ENCODE results near the gene DAND5. TPM values are rescaled to one million over a fixed set of nuclear protein-coding genes. Genes with fewer than 3 reads are reported as not detected.

Gene DAND5
- total and polyA plus RNA-seq, 2 donors (not counting 1 experiment from before 2014, with no cell fraction given), result not detected

- Histone ChIP-seq H3K79me2 (ENCODE audit: control insufficient read depth, insufficient read depth, low read length) (no peaks in the 10 kb centered on the region), H3K9ac (ENCODE audit: low read length) (no peak overlapping the region), H3K4me1 (ENCODE audit: control insufficient read depth in 2 of 2, insufficient read depth in 2 of 2, low read length in 2 of 2) (peaks cover 10 to 11% of the 10 kb centered on the region in 2 donors), H4K20me1 (ENCODE audit: control insufficient read depth, insufficient read depth, low read length, poor library complexity, severe bottlenecking) (no peaks in the 10 kb centered on the region), H3K9me3 (ENCODE audit: control extremely low read depth in 1 of 3, control insufficient read depth in 2 of 3, insufficient read depth in 1 of 3, low read length in 2 of 3) (peaks cover 0 to 2% (median 0%) of the 10 kb centered on the region in 3 donors), H3K36me3 (replicated peaks in 1 of 2; ENCODE audit: control extremely low read depth in 1 of 2, control insufficient read depth in 1 of 2, extremely low read depth in 1 of 2, insufficient read depth in 2 of 2, low read length in 1 of 2) (no peaks in the 10 kb centered on the region), H3K4me3 (ENCODE audit: control extremely low read depth in 1 of 5, extremely low read depth in 1 of 5, insufficient read depth in 1 of 5, low read depth in 2 of 5, low read length in 4 of 5) (no peak overlapping the region), H2AFZ (ENCODE audit: insufficient read depth, low read depth, low read length, poor library complexity, severe bottlenecking) (no peak overlapping the region), H3K4me2 (replicated peaks; ENCODE audit: low read depth, low read length, poor library complexity, severe bottlenecking) (no peak overlapping the region), H3K27me3 (replicated peaks in 1 of 4; ENCODE audit: control extremely low read depth in 1 of 4, control insufficient read depth in 3 of 4, insufficient read depth in 4 of 4, low read length in 3 of 4) (peaks cover 0 to 24% (median 4%) of the 10 kb centered on the region in 4 experiments), H3K27ac (ENCODE audit: low read length in 2 of 2) (no peak overlapping the region)
- intact Hi-C loops (cut with micrococcal nuclease), result no loop called here
- Mint-ChIP-seq H3K4me1 (peaks cover 17% of the 10 kb centered on the region), H3K27me3 (peaks cover 32% of the 10 kb centered on the region), H3K4me3 (peak overlapping the region; percentile 64), H3K9me3 (ENCODE audit: insufficient read depth) (no peaks in the 10 kb centered on the region), H3K27ac (peak overlapping the region; percentile 37)
- DNase-seq (peak; percentile 6), ATAC-seq (ENCODE audit: low read depth) (no peak)
- 94% methylated on average over 25 of the region's 32 CpGs for WGBS (ENCODE audit: insufficient coverage)
- TF ChIP-seq EZH2 (IDR thresholded peaks at IDR 0.05; ENCODE audit: borderline replicate concordance, insufficient read depth, low read depth, low read length, poor library complexity, severe bottlenecking) (no peak), CTCF (IDR thresholded peaks at IDR 0.05) (no peak)
- ChIA-PET CTCF (interaction anchor here (1.5 kb wide), 1 partner anchor 63 kb away, joined by 3 read pairs; no protein-coding TSS in a partner anchor), POLR2A (interaction anchor here (0.7 kb wide), 2 partner anchors 15 to 154 kb away, joined by 3 to 4 read pairs; no protein-coding TSS in a partner anchor)
These were observed 28.9 kb downstream of the DAND5 start for GRCh38 chr19:12997967-12998940.

DNA sequence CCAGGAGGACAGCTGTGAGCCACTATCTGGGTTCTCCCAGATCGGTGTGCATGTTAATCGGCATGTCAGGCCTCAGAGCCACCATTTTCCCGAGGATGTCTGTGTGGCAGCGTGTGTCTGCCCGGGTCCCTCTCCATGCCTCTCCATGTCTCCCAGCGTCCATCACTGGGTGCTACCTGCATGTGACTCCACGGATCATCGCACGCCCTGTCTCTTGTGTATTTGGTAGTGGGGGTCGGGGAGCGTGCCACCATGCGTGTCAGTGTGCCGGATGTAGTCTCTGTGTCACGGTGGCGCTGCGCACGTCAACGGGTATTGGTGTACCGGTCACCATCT lies 31.8 kb downstream of the DAND5 start:
- no peaks in the 10 kb centered on the region for H4K20me1 ChIP-seq (ENCODE audit: control insufficient read depth, insufficient read depth, low read length, poor library complexity, severe bottlenecking)
- Mint-ChIP-seq H3K9me3 (ENCODE audit: insufficient read depth) (no peaks in the 10 kb centered on the region), H3K27ac (no peak overlapping the region), H3K4me1 (peaks cover 6% of the 10 kb centered on the region), H3K27me3 (peaks cover 30% of the 10 kb centered on the region), H3K4me3 (no peak overlapping the region)
- H3K36me3 ChIP-seq (replicated peaks in 1 of 2; ENCODE audit: control extremely low read depth in 1 of 2, control insufficient read depth in 1 of 2, extremely low read depth in 1 of 2, insufficient read depth in 2 of 2, low read length in 1 of 2), result no peaks in the 10 kb centered on the region
- WGBS (ENCODE audit: insufficient coverage), result 96% methylated on average over 19 of the region's 19 CpGs
- no peak overlapping the region for H3K27ac ChIP-seq (ENCODE audit: low read length in 2 of 2)
- peaks cover 0 to 10% (median 0%) of the 10 kb centered on the region in 4 experiments for H3K27me3 ChIP-seq (replicated peaks in 1 of 4; ENCODE audit: control extremely low read depth in 1 of 4, control insufficient read depth in 3 of 4, insufficient read depth in 4 of 4, low read length in 3 of 4)
- H3K79me2 ChIP-seq (ENCODE audit: control insufficient read depth, insufficient read depth, low read length), result no peaks in the 10 kb centered on the region
- intact Hi-C loops (cut with micrococcal nuclease), result no loop called here
- H2AFZ ChIP-seq (ENCODE audit: insufficient read depth, low read depth, low read length, poor library complexity, severe bottlenecking), result no peak overlapping the region
- no peak overlapping the region for H3K9ac ChIP-seq (ENCODE audit: low read length)
- peaks cover 0 to 2% (median 0%) of the 10 kb centered on the region in 3 donors for H3K9me3 ChIP-seq (ENCODE audit: control extremely low read depth in 1 of 3, control insufficient read depth in 2 of 3, insufficient read depth in 1 of 3, low read length in 2 of 3)
- ChIA-PET POLR2A (no interaction called here), CTCF (no interaction called here)
- no peak overlapping the region for H3K4me3 ChIP-seq (ENCODE audit: control extremely low read depth in 1 of 5, extremely low read depth in 1 of 5, insufficient read depth in 1 of 5, low read depth in 2 of 5, low read length in 4 of 5)
- peaks cover under 1 to 2% of the 10 kb centered on the region in 2 donors for H3K4me1 ChIP-seq (ENCODE audit: control insufficient read depth in 2 of 2, insufficient read depth in 2 of 2, low read length in 2 of 2)
- no peak overlapping the region for H3K4me2 ChIP-seq (replicated peaks; ENCODE audit: low read depth, low read length, poor library complexity, severe bottlenecking)
- DNase-seq, result no peak
- no peak for ATAC-seq (ENCODE audit: low read depth)
- no peak for TF ChIP-seq EZH2 (IDR thresholded peaks at IDR 0.05; ENCODE audit: borderline replicate concordance, insufficient read depth, low read depth, low read length, poor library complexity, severe bottlenecking)
- no peak for TF ChIP-seq CTCF (IDR thresholded peaks at IDR 0.05)

All from B cell (primary cell).